Activated B cell treated with CpG ODN at 0.5 μM for 24 hours (primary cell): ENCODE results near the gene PLSCR4. TPM values are rescaled to one million over a fixed set of nuclear protein-coding genes. Genes with fewer than 3 reads are reported as not detected.

Experiments used
- ATAC-seq: fragments of 200-7000 bp; cut with Tn5 transposase; one replicate; pipeline ENCODE4 v1.10.0; 2021; ENCODE audit warnings: low read depth, mild to moderate bottlenecking, moderate library complexity
- CTCF ChIA-PET: fragments of 350-600 bp; sonication (Branson Sonifier 250); formaldehyde crosslinking; loops from one replicate; lab custom pipeline; 2021; ENCODE audit warnings: antibody characterized with exemption; lab: Charles Lee
- POLR2A ChIA-PET: fragments of 350-600 bp; sonication (Branson Sonifier 250); formaldehyde crosslinking; loops from one replicate; lab custom pipeline; 2021; ENCODE audit warnings: antibody characterized with exemption; lab: Charles Lee
- DNase-seq: peaks from one replicate; pipeline ENCODE4 v3.0.0; 2022
- H3K27ac Mint-ChIP-seq: one replicate; pipeline ENCODE4 v1.8.0; 2020; ENCODE audit warnings: mixed read lengths
- H3K27me3 Mint-ChIP-seq: one replicate; pipeline ENCODE4 v1.8.0; 2021; ENCODE audit warnings: mixed read lengths
- H3K36me3 Mint-ChIP-seq: one replicate; pipeline ENCODE4 v1.8.0; 2021; ENCODE audit warnings: low read depth, mixed read lengths
- H3K4me1 Mint-ChIP-seq: one replicate; pipeline ENCODE4 v1.8.0; 2021; ENCODE audit warnings: mixed read lengths
- H3K4me3 Mint-ChIP-seq: one replicate; pipeline ENCODE4 v1.8.0; 2020; ENCODE audit warnings: mild to moderate bottlenecking, mixed read lengths
- H3K9me3 Mint-ChIP-seq: one replicate; pipeline ENCODE4 v1.8.0; 2020; ENCODE audit warnings: mixed read lengths
- CTCF ChIP-seq: fragments of 200-600 bp; IDR thresholded peaks from one replicate; pipeline ENCODE4 v1.8.0; 2022; ENCODE audit warnings: antibody characterized with exemption, mild to moderate bottlenecking
- intact Hi-C: fragments of 100-400 bp; cut with micrococcal nuclease; formaldehyde crosslinking; loops from one replicate; pipeline ENCODE4 v1.15.1; 2024
- total RNA-seq: library from RNA; stranded (reverse); gene quantifications from 2 replicates; pipeline ENCODE4 v1.2.3, GENCODE V29; 2022

Gene PLSCR4
- total RNA-seq, 1 donor from 2014 or later: not detected

- H3K36me3 Mint-ChIP-seq: no peaks in the 10 kb centered on the region
- intact Hi-C loops: no loop called here
- peaks cover 5% of the 10 kb centered on the region for H3K27me3 Mint-ChIP-seq
- ChIA-PET CTCF (no interaction called here), POLR2A (no interaction called here)
- no peak overlapping the region for H3K27ac Mint-ChIP-seq
- H3K9me3 Mint-ChIP-seq: no peaks in the 10 kb centered on the region
- no peak overlapping the region for H3K4me3 Mint-ChIP-seq
- no peak for ATAC-seq
- no peak for TF ChIP-seq CTCF
- no peaks in the 10 kb centered on the region for H3K4me1 Mint-ChIP-seq
- DNase-seq: no peak
Observed at GRCh38 chr3:146152834-146153233, 98.1 kb downstream of the PLSCR4 start.

DNA sequence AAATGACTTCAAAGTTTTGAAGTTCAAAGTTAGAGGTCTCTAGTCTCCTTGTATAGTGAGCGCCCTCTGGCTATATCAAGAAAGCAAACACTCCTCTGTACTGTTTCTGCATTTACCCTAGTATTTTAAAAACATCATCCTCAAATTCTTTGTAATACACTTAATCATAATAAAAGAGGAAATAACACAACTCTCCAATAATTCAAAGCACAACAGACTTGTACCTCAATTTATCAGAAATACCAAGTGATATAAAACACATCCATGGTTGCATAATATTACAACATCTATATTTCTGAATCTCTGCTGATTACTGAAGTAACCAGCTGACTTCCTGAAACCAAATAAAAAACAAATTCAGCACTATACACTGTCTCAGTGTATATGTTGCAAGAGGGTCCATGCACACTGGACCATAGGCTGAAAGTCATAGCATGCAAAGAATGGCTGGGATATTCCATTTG lies 102.4 kb downstream of the PLSCR4 start:
- no peak overlapping the region for H3K4me3 Mint-ChIP-seq
- no peak for ATAC-seq
- intact Hi-C loops: no loop called here
- ChIA-PET POLR2A (no interaction called here), CTCF (no interaction called here)
- no peak for DNase-seq
- no peaks in the 10 kb centered on the region for H3K27me3 Mint-ChIP-seq
- H3K27ac Mint-ChIP-seq: no peak overlapping the region
- no peak for TF ChIP-seq CTCF
- H3K36me3 Mint-ChIP-seq: no peaks in the 10 kb centered on the region
- H3K9me3 Mint-ChIP-seq: no peaks in the 10 kb centered on the region
- H3K4me1 Mint-ChIP-seq: no peaks in the 10 kb centered on the region

GRCh38 chr3:146145642-146146041 lies 105.3 kb downstream of the PLSCR4 start:
- no peak for TF ChIP-seq CTCF
- intact Hi-C loops: no loop called here
- Mint-ChIP-seq H3K27me3 (no peaks in the 10 kb centered on the region), H3K4me3 (no peak overlapping the region), H3K9me3 (no peaks in the 10 kb centered on the region), H3K4me1 (no peaks in the 10 kb centered on the region), H3K27ac (no peak overlapping the region), H3K36me3 (no peaks in the 10 kb centered on the region)
- CTCF ChIA-PET: no interaction called here
- ATAC-seq (no peak), DNase-seq (no peak)
- POLR2A ChIA-PET: no interaction called here

GRCh38 chr3:146142757-146143156 lies 108.1 kb downstream of the PLSCR4 start:
- TF ChIP-seq CTCF: no peak
- intact Hi-C loops: no loop called here
- H3K4me1 Mint-ChIP-seq: no peaks in the 10 kb centered on the region
- ChIA-PET POLR2A (no interaction called here), CTCF (no interaction called here)
- ATAC-seq (no peak), DNase-seq (no peak)
- H3K27ac Mint-ChIP-seq: no peak overlapping the region
- H3K4me3 Mint-ChIP-seq: no peak overlapping the region
- no peaks in the 10 kb centered on the region for H3K36me3 Mint-ChIP-seq
- no peaks in the 10 kb centered on the region for H3K9me3 Mint-ChIP-seq
- H3K27me3 Mint-ChIP-seq: no peaks in the 10 kb centered on the region

Other genes with a start within 250 kb of the PLSCR4 start
- gene PLOD2, start 89.9 kb downstream of the PLSCR4 start, total RNA-seq: not detected in 2 replicates
- not detected in 2 replicates for gene PLSCR2, start 218.5 kb upstream of the PLSCR4 start, total RNA-seq